Stimulated activated CD8-positive, alpha-beta memory T cell treated with anti-CD3 and anti-CD28 coated beads, Interleukin-2, amount 100 ng/mL, for 1 hour (primary cell): Measurements from ENCODE around the gene SEC14L1.
"Not testable (repeated sequence)": the region's sequence is repeated elsewhere in the genome, so short reads cannot be mapped to it uniquely, and the experiment has no call there.

Experiments
- DNase-seq, 2 donors: peaks; one replicate each; pipeline ENCODE4 v3.0.0-alpha.2; 2020; ENCODE audit warnings: low read depth in 2 of 2

Gene SEC14L1

GRCh38 chr17:77116371-77116860 lies 24.4 kb upstream of the SEC14L1 start:
- DNase-seq: no peak

- DNase-seq: no peak
Observed at GRCh38 chr17:77117415-77117814, 23.4 kb upstream of the SEC14L1 start.

DNA sequence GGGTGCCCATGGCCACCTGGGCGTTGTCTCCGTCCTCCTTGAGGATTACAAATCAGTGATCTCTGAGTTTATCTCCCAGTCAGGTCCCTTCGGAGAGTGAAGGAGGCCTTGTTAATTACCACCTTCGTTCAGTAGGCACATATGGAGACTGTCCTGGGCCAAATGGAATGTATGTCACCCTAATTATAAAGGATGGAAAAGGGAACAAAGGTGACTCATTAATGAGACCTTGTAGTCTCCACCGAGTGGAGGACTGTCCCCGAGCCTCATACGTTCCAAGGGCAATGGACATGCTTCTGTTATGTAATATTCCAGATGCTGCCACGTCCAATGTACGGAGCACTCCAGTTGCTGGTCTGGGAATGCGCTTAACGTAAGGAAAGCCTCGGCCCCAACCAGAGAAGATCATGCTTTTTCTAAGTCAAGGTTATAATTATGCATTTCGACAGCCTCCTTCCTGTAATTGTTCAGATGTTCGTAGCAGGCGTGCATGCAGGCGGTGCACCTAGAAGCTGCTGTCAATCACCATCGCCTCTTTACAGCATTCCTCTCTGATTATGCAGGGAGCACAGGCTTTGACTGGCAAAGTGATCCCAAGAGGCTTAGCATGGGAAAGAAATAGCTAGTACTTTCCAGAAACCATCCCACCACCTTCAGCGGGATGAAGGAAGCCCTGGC lies 22.4 kb upstream of the SEC14L1 start:
- DNase-seq: no peak

DNA sequence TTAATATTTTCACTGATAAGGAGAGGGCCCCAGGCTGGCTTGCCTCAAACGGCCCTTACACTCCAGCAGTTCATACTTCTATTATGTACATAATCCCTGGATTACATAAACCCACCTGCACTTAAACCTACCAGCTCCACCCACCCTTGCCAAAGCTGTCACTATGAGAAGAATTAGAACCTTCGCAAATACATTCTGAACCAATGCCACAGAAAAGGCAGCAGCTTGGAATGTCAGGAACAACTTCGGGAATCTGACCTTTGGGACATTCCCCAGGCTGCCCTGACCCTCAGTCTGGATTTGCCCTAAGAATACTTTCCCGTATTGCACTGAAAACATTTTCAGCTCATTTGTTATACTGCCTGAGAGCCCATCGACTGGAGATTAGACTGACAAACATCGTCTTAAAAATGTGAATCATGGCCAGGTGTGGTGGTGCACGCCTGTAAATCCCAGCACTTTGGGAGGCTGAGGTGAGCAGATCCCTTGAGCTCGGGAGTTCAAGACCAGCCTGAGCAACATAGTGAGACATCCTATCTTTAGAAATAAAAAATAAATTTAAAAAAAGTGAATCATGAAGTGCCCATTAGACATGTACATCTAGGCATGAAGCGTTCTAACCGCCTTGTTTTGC lies 21.0 kb upstream of the SEC14L1 start:
- DNase-seq: no peak

GRCh38 chr17:77120868-77121267 lies 19.9 kb upstream of the SEC14L1 start:
- DNase-seq: no peak

- no peak for DNase-seq
Observed at GRCh38 chr17:77124192-77124889, 16.4 kb upstream of the SEC14L1 start.

GRCh38 chr17:77125432-77125901 lies 15.3 kb upstream of the SEC14L1 start:
- DNase-seq: no peak

DNA sequence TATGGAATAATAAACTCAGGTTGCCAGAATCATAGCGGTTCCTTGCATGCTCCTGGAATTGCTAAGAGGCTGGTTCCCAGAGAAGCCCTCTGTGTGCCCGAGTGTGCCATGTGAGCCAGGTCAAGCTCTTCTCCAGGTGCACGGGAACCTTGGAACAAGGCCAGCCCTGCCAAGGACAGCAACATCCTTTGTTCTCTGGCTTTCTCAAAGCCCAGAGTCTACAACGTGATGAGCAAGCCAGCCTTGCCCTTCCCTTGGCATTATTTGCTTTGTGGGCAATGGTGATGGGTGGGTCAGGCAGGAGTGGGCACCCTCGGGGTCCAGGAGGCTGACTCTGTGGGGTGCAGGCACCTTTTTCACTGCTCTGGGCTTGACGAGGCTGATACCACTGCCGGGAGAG lies 14.2 kb upstream of the SEC14L1 start:
- no peak for DNase-seq

DNA sequence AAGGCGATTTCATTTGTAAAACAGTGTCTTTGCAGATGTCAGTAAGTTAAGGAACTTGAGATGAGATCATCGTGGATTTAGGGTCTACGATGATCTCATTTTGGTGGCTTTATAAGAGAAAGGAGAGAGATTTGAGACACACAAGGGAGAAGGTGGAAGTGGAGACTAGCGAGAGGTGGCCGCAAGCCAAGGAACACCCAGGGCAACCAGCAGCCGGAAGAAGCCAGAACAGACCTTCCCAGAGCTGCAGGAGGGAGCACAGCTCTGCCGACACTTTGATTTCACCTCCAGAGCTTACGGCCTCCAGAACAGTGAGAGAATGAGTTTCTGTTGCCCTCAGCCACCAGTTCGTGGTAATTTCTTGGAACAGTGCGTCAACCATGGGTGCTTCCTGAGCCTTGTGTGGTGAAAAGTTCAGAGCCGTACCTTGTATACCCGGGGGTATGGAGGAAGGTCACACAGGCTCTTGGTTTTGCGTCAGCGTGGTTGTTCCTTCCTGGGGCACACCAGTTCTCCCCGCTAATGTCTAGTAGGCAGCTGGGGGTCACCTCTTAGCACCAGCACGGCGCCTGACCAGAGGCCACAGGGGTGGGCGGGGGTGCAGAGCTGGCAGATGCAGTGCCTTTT lies 12.9 kb upstream of the SEC14L1 start:
- peak; percentile 31 to 45 for DNase-seq

- no peak for DNase-seq
Observed at GRCh38 chr17:77128896-77129567, 11.7 kb upstream of the SEC14L1 start.

DNA sequence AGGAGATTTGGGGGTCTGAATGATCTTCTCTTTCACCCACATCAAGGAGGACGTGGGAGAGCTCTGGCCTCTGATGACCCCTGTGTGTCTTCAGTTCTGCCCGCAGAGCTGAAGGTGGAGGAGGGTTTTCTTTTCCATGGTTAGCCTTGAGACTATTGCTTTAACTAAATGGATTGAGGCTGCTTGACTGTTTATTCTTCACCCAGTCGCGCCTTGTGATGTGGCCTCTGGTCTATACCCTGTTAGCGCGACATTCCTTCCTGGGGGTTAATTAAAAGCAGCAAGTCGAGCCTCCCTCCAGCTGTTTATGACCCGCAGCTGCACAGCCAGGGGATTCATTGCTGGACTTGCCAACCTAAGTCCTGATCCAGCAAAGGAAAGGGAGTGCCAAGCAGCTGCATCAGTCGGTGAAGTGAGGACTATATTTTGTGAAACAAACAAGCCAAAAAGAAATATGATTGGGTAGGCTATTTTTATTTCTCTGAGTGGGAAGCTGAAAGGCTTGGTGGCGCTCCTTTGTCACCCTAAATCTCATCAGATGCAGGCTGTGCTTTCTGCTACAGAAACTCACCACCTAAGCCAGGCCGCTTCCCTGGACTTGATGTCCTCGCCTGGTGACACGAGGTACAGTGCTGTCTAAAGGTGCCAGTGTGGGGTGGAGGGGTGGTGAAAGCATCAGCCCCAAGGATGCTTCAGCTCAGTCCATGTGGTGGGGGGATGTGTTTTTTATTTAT lies 11.0 kb upstream of the SEC14L1 start:
- no peak for DNase-seq

- no peak for DNase-seq
Observed at GRCh38 chr17:77130525-77130924, 10.2 kb upstream of the SEC14L1 start.

- no peak for DNase-seq
Observed at GRCh38 chr17:77131904-77132303, 8.9 kb upstream of the SEC14L1 start.

GRCh38 chr17:77132411-77133086 lies 8.2 kb upstream of the SEC14L1 start:
- no peak for DNase-seq

- DNase-seq: no peak
Observed at GRCh38 chr17:77133087-77133638, 7.6 kb upstream of the SEC14L1 start.

DNA sequence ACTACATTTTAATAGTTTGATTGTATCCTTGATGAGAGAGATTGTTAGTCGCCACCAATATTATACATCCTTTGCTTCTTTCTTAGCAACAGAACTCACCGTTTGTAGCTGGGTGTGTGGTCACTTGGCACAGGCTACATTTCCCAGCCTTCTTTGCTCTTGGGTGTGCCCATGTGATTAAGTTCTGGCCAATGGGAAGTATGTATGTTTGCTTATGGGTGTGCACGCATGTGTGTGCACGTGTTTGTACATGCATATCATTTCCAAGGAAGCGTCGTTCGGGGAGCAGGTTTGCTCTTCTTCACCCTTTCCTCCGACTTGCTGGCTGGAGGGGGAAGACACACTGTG lies 4.4 kb upstream of the SEC14L1 start:
- no peak for DNase-seq

GRCh38 chr17:77137111-77137510 lies 3.7 kb upstream of the SEC14L1 start:
- no peak for DNase-seq

GRCh38 chr17:77137886-77138285 lies 2.9 kb upstream of the SEC14L1 start:
- DNase-seq: not testable (repeated sequence)

DNA sequence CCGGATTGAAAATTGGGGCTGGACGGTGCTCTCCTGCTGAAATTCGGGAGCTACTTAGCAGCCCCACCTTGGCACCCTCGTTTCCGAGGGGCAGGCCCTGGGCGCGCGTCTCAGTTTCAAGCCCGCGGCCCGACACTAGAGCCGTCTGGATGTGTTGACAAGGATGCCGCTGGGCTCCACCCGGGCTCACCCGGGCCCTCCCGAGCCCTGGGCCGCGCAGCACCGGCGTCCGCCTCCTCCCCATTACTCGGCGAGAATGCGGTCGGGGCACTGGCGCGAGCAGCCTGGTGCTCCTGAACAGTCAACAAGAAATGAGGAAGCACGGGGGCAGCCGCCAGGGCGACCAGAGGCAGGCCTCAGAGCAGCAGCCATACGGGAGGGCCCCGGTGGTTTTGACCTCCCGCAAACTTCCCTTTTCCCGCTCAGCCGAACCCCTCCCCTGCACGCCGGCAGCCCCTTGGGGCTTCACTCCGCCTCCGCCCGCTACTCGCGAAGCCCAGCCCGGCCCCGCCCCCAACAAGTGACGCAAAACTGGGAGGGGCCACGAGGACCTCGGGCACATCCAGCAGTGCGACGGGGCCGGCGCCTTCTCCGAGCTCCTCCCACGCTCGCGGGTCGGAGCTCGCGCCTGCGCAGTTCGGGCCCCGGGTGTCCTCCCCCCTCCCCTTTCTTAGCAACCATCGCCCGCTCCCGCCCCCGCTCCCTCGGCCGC lies 447 bp upstream of the SEC14L1 start:
- DNase-seq: peak; percentile 99 to 100
